HG03521 (cell line): Measurements from ENCODE around the gene STEAP1.
A peak's percentile ranks its signal among the peaks of the same experiment; 100 is the strongest.
"Not testable (repeated sequence)": the region's sequence is repeated elsewhere in the genome, so short reads cannot be mapped to it uniquely, and the experiment has no call there.

ENCODE experiments used
- ATAC-seq: cut with Tn5 transposase; IDR thresholded peaks from one replicate; pipeline ENCODE4 v1.9.1; 2021; ENCODE audit warnings: mild to moderate bottlenecking, moderate library complexity; ENCODE audit not compliant: unreplicated experiment

STEAP1 gene

GRCh38 chr7:90173127-90173844 is 19.0 kb downstream of the STEAP1 start:
- ATAC-seq, result peak; percentile 91

- ATAC-seq, result no peak
Measured at GRCh38 chr7:90175667-90176066, 21.4 kb downstream of the STEAP1 start.

DNA sequence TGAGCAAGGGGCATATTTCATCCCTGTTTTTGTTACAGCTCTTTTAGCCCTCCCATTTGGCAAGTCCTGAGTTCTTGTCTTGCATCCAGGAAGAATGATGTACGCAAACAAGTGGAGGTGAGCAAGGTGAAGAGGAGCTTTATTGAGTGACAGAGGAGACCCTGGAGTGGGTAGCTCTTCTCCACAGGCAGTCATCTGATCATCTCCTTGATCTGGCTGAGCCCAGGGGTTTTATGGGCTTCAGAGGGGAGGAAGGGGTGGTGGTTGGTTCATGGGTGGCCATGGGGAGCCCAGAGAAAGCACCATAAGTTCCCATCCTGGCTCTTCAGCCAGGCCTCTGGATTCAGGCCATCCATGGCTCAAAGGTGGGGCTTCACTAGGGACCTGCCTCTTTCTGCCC is 21.9 kb downstream of the STEAP1 start:
- no peak for ATAC-seq

DNA sequence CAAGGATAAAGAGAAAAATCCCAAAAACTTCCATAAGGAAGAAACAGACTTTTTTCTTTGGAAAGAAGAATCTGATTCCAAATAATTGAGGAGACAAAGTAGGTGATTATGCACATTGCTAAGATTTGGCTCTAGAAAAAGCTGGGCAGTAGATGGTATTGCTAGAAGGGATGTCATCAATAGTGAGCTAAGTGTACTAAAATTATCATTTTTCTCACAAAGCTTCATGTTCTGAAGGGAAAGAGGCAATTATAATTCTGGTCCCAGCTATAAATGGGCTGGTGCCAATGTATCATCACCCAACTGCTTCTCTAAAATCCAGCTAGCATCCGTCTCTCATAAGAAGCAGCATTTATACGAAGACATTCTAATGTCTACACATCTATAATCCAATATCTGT is 23.9 kb downstream of the STEAP1 start:
- no peak for ATAC-seq

GRCh38 chr7:90178679-90179278 is 24.5 kb downstream of the STEAP1 start:
- peak; percentile 93 for ATAC-seq

GRCh38 chr7:90180011-90180585 is 25.8 kb downstream of the STEAP1 start:
- no peak for ATAC-seq

- ATAC-seq, result no peak
Measured at GRCh38 chr7:90180649-90181048, 26.4 kb downstream of the STEAP1 start.

DNA sequence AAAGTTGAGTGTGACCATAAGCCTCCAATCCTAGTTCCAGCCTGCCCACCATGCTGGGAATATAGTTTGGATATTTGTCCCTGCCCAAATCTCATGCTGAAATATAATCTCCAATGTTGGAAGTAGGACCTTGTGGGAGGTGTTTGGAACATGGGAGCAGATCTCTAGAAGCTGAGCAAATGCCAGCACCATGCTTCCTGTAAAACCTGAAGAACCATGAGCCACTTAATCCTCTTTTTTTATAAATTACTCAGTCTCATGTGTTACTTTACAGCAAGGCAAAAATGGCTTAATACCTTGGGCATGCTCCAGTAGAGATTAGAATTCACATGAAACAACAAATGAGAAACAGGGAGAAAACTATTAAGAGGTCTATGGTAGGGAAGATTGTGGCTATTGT is 27.2 kb downstream of the STEAP1 start:
- no peak for ATAC-seq

DNA sequence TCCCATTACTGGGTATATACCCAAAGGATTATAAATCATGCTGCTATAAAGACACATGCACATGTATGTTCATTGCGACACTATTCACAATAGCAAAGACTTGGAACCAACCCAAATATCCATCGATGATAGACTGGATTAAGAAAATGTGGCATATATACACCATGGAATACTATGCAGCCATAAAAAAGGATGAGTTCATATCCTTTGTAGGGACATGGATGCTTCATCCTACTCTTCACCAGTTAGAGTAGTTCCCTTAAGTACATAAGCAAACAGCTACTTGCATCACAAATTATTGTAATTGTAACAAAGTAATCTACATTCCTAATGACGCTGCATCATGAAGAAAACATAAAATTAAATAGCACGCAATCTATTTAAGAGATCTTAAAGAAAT is 32.0 kb downstream of the STEAP1 start:
- ATAC-seq, result not testable (repeated sequence)

- ATAC-seq, result no peak
Measured at GRCh38 chr7:90187507-90188050, 33.3 kb downstream of the STEAP1 start.

- ATAC-seq, result peak; percentile 73
Measured at GRCh38 chr7:90188281-90188680, 34.0 kb downstream of the STEAP1 start.

DNA sequence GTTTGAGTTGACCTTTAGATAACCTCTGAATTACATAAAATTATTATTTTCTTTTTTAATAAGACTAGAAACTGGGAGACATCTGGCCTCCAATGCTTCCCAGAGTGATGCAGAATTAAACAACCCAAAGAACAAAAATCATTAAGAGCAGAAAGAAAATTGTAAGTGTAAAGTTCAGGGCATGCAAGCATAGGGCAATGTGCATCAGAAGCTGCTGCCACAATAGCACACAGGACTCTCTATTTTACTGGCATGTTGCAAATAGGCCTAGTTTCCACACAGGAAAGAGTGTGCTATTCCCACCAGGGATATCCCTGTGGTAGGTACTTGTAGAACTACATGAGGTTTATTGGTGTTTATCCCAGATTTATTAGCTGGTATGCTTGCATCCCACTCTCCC is 36.7 kb downstream of the STEAP1 start:
- no peak for ATAC-seq

GRCh38 chr7:90191648-90192047 is 37.4 kb downstream of the STEAP1 start:
- ATAC-seq, result no peak

GRCh38 chr7:90192876-90193750 is 38.8 kb downstream of the STEAP1 start:
- no peak for ATAC-seq

DNA sequence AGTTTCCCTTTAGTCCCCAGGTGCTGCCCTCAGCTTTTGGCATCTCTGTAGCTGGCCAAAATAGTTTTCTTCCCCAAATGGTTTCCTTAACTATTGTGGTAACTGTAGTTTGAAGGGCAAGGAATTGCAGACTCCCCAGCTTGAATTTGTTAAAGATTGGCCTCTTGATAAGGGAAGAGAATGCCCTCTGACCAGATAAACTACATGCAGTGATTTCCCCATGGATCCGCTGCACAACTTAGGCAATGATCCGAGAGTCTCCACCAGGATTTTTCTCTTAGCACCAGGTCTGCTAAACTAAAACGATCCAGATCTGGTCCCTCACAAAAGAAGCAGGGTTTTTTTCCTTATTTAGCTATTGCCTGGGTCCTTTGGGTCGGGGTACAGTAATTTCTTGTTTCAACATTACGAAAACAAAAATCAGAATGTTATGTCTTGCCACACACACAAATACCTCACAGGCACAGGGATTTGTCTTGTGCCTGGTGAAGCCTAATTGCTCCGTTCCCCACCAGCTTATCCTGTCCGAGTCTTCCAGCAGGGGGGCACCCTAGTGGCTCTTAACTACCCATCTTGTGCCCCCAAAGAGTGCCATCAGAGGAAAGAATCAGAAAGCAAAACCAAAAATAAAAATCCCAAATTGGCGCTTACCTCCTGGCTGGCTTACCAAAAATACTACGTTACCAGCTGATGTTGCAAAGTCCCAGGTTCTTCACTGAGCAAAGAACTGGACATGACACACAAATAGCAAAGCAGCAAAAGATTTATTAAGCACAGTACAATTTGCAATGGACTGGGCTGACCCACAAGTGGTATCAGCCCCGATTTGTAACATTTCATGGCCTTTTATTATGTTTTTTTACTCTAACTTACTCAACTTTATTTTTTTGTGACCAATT is 40.9 kb downstream of the STEAP1 start:
- no peak for ATAC-seq

DNA sequence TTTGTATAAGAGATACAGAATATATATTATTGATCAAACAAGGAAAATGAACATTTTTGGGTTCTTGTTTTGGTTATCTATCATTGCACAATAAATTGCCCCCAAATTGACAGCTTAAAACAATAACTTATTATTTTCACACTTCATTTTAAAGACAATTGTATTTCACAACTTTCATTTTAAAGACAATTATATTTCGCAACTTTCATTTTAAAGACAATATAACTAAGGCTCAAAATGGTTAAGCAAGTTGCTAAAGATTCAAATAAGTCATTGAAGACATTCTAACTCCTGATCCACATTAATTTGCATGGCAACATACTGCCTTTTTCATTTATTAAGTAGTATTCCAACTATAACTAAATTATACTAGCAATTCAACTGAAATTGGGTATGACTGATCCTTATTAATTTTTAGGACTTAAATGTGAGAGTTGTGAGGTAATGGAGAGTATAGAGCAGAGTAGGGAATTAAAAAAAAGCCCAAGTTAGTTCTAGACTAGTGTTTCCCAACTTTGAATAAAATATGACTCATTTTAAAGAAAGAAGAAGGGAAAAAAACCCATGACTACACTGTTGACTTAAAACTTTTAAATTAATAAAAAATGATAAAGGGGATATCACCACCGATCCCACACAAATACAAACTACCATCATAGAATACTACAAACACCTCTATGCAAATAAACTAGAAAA is 47.4 kb downstream of the STEAP1 start:
- no peak for ATAC-seq

DNA sequence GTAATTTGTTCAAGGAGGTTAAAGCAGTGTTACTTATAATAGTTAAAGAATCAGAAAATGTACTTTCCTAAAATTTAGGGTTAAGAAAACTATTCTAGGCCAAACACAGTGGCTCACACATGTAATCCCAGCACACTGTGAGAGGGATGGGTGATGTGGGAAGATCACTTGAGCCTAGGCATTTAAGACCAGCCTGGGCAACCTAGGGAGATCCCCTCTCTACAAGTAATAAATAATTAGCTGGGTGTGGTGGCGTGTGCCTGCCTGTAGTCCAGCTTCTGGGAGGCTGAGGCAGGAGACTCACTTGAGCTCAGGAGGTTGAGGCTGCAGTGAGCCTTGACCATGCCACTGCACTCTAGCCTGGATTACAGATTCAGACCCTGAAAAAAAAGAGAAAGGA is 53.7 kb downstream of the STEAP1 start:
- ATAC-seq, result no peak

DNA sequence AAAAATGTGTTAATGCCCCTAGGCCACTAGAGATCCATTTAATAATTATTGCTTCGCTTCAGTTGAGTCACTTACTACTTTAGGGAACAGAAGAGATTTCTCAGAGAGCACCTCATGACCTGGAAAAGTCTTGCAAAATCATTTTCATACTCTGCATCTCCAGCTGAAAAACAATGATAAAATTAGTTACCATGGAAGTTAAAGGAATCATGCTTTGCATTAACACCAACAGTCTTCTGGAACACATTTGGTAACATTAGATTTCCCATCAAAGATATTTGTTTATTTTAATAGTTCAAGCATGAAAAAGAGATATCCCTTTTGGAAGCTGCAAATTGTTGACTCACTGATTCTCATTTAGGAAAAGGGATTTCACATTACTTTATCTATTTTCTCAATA is 55.5 kb downstream of the STEAP1 start:
- ATAC-seq, result no peak

DNA sequence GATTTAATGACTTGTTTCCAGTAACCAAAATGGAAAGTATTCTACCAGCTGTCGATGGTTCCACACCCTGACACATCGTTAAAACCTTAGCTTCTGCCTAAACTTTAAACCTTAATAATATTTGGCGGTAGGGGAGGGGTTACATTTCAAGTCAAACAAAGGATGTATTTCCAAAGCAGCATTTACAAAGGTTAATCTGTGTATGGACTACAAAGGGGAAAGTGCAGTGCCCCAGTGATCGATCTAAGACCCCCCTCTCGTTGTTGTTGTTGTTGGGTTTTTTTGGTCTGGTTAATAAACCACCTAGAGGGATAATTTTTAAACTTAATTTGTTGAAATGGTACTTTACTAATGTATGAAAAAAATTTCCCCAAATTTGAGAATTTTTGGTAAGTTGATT is 56.2 kb downstream of the STEAP1 start:
- ATAC-seq, result no peak

DNA sequence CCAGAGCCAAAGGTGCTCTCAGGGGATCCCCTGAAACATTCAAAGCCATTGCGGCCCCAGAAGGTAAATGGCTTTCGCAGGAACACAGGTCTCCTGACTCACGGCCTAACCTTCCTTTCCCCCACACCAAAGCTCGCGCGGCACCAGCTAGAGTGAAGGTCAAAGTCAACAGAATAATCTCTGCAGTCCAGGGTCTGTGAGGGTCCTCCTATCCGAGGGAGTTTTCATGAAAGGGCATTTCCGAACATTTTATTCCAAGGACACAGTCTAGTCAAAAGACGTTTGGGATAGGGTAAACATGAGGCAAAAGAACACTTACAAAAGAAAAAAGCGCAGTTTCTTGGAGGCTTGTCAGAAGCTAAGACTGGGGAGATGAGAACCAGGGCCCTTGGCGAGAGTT is 56.7 kb downstream of the STEAP1 start:
- peak; percentile 7 for ATAC-seq
